SK-N-MC (cell line): ENCODE results near the gene ARID4B.

ENCODE experiments used
- EZH2 ChIP-seq: fragments of 200-600 bp; sonication (generic); IDR thresholded peaks from one replicate; pipeline ENCODE4 v1.6.1; 2017; ENCODE audit warnings: antibody characterized with exemption
- POLR2AphosphoS5 ChIP-seq: IDR thresholded peaks from 2 replicates; pipeline ENCODE4 v1.6.1; 2012; ENCODE audit warnings: mild to moderate bottlenecking, low read depth, low read length, borderline replicate concordance

GRCh38 chr1:235297579-235297978 is 30.4 kb downstream of the ARID4B start:
- TF ChIP-seq POLR2AphosphoS5 = no peak
- no peak for TF ChIP-seq EZH2
